Inflammatory macrophage treated with lipopolysaccharide for 1 hour (primary cell): ENCODE results near the gene MLH3.
"Not testable (repeated sequence)": the region's sequence is repeated elsewhere in the genome, so short reads cannot be mapped to it uniquely, and the experiment has no call there.

Experiments used
- DNase-seq, 2 donors: peaks; one replicate each; pipeline ENCODE4 v3.0.0-alpha.2; 2020 to 2022

Gene MLH3

DNA sequence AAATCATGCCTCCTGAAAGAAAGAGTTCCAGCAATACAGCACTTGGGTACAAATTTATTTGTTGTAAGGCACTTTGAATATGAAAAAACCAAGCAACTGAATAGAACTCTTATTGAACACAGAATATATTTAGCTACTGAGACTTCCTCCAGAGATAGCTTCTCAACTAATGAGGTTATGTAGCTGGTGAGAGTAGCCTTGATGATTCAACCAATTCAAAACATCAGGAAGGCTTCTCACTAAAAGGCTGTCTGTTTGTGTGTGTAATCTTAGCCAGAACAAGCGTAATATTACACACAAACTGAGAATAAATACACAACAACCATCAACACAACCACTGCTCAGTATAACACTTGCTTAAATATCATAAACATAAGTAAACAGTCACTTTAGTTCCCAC is 28.2 kb downstream of the MLH3 start:
- no peak for DNase-seq

DNA sequence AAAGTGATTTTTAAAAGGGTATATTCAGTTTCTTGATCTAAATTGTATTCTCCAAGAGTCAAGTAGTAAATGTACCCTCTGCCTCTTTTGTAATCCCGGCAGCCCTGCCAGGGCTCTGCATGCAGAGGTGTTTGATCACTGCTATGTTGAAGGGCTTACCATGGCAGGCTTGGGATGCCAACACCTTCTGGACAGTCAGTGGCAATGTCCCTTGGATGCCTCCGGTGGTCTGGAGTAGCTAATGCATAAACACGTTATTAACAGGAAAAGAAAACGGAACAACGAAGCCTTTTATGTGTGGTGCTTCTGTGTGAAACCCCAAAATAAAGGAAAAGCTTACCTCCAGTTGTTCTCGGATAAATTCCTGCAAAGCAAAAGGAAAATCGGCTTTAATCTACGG is 28.6 kb downstream of the MLH3 start:
- DNase-seq: peak; percentile 10 to 18

DNA sequence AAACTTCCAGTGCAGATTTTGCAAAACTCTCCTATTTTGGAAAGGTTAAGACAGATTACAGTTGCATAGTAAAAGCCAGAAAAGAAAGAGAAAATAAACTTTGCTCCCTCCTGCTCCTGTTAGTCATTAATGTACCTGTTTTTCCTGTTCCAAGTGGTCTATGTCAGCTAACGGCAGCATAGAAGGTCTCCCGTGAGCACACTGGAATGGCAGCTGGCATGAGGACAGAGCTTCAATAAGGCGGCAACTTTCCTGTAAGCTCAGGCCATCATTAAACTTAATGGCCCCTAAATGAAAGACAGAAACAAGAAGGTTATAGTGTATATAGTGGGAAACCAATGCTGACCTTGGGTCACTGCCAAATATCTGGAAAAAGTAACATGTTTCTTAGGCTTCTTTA is 32.6 kb downstream of the MLH3 start:
- DNase-seq: no peak

DNA sequence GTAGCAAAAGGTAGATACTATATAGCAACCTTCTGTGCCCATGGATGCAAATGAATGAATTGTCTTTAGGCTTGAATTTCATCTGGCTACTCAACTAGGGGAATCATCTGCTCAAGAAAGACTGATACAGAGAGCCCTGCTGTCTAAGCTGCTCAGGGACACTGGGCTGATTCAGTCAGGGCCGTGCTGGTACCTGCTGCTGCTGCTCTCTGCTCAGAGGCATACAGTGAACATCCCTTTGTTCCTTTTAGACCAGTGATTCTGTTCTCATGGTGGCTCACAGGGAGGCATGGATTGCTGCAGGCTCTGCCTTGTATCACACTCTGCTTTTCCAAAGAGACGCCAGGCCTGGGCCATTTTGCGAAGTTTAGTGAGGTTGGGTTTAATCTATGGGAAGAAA is 34.5 kb downstream of the MLH3 start:
- no peak for DNase-seq

DNA sequence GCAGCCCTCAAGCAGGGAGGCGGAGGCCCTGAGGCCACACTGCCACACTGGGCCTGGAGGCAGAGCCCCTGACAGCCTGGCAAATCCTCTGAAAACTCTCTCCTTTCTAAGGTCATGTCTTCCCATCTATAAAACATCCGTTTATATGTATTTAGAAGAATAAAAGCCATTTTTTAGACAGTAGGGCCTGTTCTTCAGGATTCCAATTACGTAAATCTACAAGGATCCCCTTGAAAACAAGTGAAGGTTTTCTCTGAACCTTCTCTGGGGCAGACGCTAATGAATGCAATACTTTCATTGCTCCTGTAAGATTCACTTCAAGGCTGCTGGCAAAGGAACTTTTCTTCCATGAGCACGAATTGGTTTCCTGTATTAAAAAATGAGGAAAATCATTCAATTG is 35.8 kb downstream of the MLH3 start:
- no peak for DNase-seq

DNA sequence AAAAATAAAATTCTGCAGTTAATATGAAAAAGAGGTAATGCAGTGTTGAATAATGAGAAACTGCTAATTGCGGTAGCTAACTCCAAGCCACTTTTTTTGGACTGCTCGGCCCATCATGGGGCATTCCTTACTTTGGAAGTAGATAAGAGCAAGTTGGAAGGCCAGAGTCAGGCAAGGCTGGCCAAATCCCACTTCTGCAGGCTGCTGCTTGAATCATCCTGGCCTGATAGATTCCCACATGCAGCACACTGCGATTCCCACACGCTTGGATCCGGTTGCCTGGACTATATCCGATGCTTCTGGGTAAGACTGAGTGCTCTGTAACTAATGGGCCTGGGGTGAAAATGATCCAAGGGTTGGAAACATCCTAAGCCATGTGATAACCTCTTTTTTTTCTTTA is 38.0 kb downstream of the MLH3 start:
- DNase-seq: no peak

DNA sequence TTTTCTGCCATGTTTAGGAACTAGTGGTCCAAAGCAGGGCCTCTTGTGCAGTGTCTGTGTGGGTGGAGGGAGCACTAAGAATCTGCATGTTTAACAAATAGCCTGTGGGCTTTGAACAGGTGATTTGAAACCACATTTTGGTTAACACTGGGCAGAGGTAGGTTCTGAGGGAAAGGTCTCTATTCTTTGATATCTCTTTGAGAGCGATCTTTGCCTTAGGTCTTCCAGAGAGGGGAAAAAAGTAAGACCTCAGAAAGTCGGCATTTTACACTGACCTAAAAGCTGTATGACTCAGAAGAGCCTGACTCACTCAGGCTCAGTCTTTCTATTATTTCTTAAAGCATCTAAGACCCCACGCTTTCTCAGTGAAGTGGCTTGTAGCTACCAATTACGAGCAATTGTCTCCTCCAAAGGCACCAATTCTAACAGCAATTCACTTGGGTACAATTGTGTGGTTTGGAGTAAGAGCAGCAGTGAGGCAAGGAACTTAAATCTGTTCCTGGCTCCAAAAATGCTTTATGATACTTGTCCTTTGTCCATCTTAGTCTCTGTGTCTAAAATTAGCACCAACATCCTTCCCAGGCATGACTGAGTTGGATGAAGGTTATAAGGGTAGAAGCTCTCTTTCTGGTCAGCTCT is 39.8 kb downstream of the MLH3 start:
- DNase-seq: no peak

DNA sequence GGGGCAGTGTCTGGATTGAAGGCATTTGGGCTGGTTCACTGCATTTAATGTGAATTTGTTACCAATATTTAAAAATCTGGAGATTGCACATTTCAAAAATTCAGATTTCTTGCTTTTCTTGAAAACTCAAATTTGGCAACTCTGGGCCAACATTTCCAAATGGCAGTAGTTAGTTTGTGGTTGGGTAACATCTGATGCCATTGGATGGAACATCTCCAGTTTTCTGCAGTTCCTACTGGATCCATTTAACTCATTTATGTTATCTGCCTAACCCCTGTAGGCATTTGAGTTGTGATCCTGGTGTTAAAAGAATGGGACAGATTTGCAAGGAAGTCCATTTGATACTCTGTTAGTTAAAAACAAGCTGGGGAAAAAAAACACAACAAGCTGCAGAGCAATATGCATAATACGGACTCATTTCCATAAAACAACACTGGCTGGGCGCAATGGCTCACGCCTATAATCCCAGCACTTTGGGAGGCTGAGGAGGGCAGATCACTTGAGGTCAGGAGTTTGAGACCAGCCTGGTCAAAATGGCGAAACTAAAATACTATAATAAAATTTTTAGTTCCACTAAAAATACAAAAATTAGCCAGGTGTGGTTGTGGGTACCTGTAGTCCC is 40.7 kb downstream of the MLH3 start:
- DNase-seq: peak; percentile 12 to 30

DNA sequence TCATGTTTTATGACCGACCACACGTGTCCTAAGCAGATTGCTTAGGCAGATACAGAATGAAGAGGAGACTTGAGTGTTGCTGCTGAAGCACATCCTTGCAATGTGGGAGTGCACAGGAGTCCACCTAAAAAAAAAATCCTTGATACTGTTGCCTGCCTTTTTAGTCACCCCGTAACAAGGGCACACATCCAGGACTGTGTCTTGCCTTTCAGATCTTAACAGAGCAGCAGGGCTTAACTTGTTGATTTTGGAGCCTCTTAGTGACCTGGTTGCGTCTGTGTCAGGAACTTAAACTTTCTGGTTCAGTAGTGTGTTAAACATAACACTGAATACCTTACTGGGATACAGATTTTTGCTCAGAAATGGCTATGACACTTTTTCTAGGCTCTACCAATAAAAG is 42.1 kb downstream of the MLH3 start:
- no peak for DNase-seq

DNA sequence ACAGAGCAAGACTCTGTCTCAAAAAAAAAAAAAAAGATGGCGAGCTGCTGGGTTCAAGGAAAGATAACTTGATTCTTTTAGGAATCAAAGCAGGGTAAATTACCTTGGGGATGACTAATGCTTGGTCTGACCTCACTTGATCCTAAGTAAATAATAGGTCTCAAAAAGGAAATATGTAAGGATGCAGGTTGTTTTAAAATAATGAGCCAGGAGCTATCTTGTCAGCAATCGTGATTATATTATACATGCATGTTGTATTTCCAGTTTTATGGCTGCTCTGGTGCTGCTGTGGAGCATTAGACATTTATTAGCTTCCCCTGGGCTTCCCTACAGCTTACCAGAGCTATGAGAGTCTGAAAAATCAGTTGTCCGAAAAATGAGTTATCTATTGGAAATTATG is 45.9 kb downstream of the MLH3 start:
- DNase-seq: no peak

DNA sequence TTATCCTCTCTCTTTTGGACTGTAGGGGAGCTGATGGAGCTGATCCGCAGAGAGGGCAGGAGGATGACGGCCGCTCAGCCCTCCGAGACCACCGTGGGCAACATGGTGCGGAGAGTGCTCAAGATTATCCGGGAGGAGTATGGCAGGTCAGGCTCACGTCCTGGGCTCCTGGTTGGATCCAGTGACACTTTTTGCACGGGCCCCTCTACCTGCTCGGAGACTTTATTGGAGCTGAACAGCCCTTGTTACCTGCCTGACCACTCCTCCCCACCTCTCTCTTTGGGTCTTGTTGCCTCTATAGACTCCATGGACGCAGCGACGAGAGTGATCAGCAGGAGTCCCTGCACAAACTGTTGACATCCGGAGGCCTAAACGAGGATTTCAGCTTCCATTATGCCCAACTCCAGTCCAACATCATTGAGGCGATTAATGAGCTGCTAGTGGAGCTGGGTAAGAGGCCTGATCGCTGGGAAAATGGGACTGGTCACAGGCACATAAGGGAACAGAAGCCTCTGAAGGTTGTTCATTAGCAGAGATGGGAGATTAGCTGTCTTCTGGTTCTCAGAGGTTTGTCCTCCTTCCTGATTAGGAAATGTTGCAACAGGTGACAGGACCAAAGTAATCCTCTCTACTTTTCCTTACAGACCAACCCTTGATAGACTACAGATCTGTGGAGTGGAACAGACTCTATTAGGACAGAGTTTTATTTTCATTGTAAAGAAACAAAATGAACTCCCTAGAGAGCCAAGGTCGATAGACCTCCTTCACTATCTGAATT is 47.8 kb downstream of the MLH3 start:
- peak; percentile 3 to 9 for DNase-seq

DNA sequence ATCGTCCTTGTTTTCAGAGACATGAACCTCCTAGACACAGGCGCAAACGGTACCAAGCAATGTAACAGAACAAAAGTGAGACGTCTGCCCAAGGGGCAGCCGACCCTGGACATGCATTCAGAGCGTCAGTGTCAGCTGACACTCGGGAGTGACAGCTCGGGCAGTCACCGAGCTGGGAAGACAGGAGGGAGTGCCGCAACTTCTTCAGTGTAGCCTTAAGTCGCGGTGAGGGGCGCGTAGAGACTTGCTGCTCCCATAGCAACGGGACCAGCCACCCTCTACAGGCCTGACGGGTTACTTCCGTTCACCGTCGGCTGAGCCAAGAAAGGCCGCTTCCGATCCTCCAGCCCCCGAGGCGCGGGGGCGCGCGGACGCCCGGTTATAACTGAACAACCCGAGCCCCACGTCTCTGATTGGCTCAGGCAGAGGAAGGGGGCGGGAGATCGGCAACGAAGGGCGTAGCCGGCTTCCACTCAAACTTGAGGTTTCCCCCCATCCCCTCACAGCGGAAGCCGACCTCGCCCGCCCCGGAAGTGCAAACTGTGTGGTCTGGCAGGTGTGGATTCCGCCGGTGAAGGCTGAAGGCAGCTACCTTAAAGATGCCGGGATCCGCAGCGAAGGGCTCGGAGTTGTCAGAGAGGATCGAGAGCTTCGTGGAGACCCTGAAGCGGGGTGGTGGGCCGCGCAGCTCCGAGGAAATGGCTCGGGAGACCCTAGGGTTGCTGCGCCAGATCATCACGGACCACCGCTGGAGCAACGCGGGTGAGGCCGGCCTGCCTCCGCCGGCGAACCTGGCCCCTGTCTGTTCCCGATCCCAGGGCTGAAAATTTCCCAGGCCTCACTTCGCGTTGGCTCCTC is 48.6 kb downstream of the MLH3 start, which contains the start of gene EIF2B2:
EIF2B2 (plus strand) TSS at position 530 of the 858 bp plus-strand sequence; CDS start at position 600, 70 bp downstream.
- peak; percentile 94 to 97 for DNase-seq

DNA sequence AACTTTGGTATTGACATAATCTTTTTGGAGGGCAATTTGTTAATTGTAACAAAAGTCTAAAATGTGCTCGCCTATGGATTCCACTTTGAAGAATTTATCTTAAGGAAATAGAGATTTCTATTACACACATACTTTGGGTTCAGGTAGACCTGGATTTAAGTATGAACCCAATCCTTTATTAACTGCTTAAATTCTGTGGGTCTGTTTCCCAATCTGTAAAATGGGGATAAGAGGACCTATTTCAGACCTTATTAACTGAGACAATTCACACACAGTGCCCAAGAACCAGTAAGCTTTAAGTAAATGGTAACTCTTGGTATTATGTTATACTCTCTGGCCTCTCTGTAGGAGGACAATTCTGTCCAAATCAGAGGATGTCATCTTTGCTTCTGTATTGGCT is 49.4 kb downstream of the MLH3 start:
- no peak for DNase-seq

DNA sequence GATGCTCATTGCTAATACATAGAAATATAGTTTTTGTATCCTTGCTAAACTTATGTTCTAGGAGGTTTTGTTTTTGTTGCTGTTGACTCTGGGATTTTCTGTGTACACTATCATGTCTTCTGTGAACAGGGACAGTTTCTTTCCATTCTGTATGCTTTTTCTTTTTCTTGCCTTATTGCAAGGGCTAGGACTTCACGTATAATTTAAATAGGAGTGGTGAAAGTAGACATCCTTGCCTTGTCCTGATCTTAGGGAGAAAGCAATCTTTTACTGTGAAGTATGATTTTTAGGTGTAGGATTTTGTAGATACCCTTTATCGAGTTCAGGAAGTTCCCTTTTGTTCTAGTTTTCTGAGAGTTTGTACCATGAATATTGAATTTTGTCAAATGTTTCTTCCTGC is 50.0 kb downstream of the MLH3 start:
- no peak for DNase-seq

DNA sequence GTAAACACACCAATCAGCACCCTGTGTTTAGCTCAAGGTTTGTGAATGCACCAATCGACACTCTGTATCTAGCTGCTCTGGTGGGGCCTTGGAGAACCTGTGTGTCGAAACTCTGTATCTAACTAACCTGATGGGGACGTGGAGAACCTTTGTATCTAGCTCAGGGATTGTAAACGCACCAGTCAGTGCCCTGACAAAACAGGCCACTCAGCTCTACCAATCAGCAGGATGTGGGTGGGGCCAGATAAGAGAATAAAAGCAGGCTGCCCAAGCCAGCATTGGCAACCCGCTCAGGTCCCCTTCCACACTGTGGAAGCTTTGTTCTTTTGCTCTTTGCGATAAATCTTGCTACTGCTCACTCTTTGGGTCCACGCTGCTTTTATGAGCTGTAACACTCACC is 55.5 kb downstream of the MLH3 start:
- DNase-seq: not testable (repeated sequence)

DNA sequence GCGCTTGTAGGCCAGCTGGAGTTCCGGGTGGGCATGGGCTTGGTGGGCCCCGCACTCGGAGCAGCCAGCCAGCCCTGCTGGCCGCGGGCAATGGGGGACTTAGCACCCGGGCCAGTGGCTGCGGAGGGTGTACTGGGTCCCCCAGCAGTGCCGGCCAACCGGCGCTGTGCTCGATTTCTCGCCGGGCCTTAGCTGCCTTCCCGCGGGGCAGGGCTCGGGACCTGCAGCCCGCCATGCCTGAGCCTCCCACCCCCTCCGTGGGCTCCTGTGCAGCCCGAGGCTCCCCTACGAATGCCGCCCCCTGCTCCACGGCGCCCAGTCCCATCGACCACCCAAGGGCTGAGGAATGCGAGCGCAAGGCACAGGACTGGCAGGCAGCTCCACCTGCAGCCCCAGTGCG is 57.1 kb downstream of the MLH3 start:
- not testable (repeated sequence) for DNase-seq

DNA sequence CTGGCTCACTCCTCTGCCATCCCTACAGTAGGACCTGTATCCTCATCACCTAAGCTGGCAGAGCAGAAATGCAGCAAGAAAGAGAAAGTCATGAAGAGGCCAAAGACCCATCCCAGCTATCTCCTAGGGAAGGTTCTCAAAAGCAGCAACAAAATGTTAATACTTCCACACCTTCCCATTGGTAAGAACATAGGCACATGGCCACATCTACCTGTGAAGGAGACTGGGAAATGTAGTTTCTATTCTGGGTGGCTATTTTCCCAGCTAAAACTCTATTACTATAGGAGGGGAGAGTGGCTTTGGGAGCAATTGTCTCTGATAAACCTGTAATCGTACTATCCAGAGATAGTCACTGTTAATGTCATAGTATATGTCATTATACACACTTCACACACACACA is 62.3 kb downstream of the MLH3 start:
- DNase-seq: no peak

DNA sequence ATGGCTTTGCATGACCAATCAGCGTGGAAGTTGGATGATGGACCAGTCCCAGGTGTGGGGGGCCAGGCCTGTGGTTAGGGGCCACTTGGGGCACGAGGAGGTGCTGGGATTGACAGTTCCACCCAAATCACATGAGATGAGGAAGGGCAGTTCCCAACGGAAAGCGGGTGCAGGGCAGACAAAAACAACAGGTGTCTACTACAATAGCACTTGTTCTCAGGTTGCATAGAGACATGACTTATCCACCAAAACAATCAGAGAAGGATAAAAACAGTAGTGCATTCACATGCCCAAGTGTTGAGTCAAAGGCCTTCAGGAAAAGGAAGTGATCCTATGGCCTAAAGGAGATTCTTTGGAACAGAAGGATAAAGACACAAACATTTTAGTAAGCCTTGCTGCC is 63.1 kb downstream of the MLH3 start:
- DNase-seq: no peak

DNA sequence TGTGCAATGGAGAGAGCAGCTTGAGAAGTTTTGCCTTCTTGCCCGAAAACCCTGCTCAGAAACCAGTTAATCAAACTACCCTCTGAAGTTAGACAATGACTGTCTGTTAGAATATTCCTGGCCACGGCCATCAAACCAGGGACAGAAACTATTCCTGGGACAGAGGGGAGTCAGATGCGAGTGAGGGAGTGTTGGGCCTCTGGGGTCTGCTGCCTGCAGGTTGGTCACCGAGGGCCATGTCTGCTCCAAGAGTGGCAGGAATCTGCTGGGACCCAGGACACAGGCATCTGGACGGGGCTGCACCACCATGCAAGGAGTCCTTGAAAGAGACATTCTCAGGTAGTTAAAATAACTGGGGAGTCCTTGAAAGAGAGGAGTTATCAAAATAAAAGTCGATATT is 65.5 kb downstream of the MLH3 start:
- no peak for DNase-seq

DNA sequence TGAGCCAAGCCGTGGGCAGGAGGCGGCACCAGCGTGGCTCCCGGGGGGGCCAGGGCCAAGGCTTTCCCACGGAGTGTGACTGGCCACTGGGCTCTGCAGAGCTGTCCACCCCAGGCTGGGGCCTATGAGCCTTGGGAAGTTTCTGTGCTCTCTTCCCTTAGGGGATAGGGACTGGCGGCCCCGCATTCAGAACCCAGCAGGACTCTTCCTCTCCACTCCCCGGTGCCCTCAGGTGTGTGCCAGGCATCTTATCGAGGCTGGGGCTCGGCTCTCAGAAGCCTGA is 66.3 kb downstream of the MLH3 start:
- DNase-seq: no peak

DNA sequence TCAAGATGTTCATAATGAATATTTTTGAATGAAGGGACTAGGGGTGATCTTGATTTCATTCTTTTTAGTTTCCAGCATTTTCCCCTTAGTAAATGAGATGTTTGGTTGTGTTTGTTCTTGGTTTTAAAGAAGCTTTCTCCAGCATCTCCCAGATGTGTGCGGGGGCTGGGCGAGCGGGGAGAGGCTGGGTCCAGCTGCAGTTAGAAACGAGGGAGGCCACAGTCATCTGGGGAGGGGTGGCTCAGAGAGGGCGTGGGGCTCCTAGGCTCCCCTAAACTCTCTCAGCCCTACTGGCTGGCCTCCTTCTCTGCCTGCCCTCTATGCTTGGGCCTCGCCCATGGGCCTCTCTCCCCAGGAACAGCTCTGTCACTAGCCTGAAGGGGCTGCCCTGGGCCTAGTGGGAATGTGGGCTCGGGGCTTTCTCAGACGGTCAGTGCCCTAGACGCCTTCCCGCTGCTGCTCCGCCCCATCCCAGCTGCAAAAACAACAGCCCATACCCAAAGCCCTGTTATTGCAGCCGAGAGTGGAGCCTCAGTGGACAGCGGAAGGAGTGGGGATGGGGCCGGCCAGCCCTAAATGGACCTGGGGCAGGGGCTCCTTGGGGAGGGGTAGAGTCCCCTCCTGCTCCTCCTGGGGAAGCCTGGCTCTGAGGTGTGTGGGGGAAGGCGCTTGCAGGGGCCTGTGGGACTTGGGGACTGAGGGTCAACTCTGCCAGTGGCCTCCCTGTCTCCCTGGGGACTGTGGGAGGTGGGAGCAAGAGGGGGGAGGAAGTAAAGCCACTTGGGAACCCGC is 66.8 kb downstream of the MLH3 start:
- DNase-seq: no peak

DNA sequence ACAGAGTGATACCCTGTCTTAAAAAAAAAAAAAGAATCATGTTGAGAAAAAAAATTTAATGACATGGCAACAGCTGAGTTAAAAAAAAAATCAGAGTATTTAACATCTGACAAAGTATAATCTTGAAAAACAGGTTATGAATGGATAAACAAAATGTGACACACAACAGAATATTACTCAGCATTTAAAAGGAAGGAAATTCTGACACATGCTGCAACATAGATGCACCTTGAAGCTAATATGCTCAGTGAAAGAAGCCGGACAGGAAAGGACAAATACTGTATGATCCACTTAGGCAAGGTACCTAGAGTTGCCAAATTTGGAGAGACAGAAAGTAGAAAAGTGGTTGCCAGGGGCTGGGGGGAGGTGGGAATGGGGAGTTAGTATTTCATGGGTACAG is 67.9 kb downstream of the MLH3 start:
- DNase-seq: no peak

DNA sequence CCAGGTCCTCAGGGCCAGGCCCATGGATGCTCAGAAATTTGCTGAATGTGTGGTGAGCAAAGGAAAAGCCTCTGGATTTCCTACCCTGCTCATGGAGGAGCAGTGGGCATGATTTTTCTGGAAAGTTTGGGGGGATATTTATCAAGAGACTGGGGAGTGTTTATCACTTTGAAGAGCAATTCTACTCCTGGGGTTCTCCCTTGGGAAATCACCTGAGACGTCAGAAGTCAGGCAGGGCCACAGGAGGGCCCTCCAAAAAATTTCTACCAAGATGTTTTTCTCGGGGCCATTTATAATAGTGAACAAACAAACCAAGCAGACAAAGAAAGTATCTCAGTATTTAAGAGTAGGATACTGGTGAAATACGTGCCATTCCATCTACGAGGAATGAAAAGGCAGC is 68.6 kb downstream of the MLH3 start:
- no peak for DNase-seq
